Stimulated activated CD4-positive, alpha-beta T cell treated with anti-CD3 and anti-CD28 coated beads, Interleukin-15, amount 100 ng/mL, for 24 hours (primary cell): Measurements from ENCODE around the gene TMEM30A.
A peak's percentile ranks its signal among the peaks of the same experiment; 100 is the strongest.

Experiments used
- DNase-seq: peaks from one replicate; pipeline ENCODE4 v3.0.0-alpha.2; 2020

The TMEM30A gene

DNA sequence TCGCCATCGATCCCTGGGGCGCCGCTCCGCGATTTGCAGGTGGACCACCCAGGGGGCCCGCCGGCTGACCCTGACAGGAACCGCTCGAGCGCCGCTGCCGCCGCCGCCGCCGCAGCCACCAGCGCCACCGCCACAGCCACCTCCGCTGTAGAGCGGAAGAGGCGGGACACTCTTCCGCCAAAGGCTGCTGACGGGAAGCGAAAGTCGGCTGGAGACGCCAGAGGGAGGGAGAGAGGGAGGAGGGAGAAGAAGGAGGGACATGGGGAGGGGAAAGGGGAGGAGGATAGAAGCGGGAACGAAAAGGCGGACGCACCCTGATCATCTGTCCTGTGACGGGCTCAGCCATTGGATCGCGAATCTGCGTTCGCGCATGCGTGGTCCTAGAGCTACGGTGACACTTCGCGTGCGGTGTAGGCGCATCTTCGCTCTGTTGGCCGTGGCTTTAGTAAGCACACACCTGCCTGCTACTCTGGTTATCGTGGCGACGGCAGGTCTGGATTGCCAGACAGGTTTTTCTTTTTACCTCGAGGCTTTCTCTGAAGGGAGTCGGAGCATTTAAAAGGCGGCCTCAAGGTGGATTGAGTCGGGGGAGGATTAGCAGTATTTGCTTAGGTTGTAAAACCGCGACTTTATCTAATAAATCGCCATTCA is at the start of gene TMEM30A:
TSS of gene TMEM30A (minus strand) at position 161 of the 651 bp plus-strand sequence. CDS start at position 7, 154 bp downstream.
- DNase-seq = peak; percentile 97

DNA sequence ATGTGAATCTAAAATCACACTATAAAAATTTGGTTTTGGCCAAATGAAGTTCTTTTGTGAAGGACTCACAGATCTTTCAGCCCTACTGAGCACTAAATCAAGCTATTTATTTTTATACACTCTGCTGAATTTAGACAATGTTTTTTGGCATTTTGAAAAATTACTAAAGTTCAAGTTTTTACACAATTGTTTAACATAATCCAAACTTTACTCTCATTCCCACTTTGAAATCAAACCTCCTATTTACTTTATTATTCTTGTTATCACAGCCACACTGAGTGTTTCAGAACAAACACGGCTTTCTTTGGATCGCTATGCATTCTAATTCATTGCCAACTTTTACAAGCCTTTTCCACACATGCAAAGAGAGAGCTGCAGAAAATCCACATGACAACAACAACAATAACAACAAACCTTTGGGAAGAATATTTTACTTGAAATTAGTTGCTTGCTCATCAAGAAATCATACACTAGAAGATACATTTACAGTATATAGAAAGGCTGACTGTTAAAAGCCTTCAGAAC is 49.1 kb upstream of the TMEM30A start:
- no peak for DNase-seq

DNA sequence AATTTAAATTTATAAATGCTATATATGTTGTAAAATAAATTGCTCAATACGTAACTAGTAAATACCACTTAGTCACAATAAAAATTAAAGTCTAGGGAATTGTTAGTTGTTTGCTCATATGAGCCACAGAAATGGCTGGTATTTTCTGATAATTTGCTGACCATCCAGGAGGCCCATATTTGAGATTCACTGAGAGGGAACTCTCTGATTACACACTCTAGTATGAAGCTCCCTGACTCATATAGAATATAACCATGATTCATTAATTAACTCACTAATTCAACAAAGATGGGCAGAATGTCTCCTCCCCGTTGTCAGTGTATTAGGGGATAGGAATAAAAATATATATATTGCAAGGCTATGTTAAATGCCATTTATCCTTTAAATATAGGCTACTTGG is 46.6 kb upstream of the TMEM30A start:
- DNase-seq = no peak

DNA sequence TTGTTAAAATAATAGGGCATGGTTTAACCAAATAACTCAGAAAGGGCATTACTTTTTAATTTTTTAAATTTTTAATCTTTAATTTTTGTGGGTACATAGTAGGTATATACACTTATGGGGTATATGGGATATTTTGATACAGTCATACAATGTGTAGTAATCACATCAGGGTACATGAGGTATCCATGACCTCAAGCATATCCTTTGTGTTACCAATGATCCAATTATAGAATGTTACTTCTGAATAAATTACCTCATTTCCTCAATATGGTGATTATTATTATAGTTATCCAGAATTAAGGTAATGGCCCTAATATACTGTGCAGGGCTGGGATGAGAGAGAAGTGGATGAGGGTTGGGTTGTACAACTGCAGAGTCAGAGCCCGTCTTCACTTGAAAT is 45.1 kb upstream of the TMEM30A start:
- DNase-seq = no peak

DNA sequence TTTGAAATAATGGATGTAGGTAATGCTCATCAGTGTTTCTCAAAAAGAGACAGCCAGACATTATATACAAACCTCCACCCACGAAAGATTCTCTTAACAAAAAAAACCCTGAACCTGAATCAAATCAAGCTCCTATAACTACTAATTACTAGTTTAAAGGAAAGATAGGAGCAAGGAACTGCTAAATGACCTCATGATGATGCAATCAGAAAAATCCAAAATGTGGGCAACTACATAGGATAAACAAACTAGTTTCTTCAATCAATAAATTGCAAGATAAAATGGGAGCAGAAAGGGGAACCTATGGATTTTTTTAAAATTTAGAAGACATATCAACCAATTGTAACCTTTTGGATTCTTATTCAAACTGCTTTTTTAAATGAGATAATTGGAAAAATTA is 43.2 kb upstream of the TMEM30A start:
- DNase-seq = no peak

DNA sequence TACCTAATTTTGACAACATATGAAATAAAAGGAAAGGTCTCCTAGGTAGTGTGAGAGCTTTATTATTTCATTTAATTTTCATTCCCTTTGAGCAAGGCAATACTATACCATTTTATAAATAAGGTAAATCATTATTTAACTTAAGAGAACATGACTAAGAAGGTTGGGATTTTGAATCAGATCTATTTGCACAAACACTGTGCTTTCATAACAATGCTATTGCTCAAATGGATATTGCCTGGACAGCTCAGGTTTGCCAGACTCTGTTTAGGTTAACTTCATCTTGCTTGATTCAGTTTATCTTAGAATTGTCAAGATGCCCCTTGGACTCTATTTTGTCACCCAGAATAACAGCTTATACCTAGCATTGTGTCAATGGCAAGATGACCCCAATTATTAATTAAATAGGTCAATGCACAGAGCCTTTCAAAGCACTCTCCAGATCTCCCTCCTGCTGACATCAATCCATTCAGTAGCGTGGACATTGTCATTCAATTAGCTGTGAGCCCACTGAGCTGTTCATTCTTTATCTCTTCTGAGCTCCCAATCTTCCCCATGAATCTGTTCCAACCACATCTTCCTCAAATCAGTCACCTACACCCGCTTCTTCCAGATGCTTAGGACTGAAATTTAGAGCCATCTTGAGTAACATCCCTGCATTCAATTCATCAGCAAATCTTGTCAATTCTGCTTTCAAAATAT is 42.1 kb upstream of the TMEM30A start:
- DNase-seq = no peak

DNA sequence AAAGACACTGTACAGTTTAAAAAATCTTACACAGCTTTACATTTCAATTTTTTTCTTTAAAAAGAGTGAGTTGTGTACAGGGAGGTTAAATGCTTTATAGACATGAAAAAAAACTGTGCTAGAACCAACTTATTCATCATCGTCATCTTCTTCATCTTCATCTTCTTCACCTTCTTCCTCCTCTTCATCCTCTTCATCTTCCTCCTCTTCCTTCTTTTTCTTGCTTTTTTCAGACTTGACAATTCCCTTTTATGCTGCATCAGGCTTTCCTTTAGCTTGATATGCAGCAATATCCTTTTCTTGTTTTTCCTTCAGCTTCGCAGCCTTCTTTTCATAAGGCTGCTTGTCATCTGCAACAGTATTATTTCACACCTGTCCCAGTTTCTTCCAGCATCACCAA is 34.3 kb upstream of the TMEM30A start:
- no peak for DNase-seq

DNA sequence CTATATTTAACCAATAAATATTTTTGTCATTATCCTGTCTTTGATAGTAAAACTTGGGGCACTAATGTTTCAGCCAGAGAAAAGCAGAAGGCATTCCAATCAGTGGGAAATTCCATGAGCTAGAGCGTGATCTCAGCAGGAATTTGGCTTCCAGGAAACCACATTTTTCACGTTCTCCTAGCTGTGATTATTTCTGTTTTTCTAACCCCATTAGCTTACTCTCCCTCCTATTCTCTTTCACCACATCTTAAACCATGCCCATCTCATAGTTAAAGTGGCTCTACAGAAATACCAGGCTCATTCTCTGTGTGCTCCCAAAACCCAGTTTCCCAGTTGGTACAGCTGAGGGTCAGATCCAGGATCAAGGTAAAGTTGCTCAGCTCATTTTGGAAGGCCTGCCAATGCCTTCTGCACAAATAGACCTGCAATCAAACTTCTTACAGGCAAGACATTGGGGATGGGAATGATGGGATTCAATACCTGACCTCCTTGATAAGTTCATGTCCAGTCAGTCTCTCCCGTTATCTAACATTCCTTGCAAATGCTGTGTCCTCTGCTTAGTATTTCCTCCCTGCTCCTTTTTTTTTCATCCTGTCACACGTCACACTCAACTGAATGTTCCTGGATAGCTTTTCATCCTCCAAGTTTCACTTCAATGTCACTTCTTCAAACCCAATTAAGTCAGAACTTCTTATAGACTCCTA is 33.1 kb upstream of the TMEM30A start:
- no peak for DNase-seq

DNA sequence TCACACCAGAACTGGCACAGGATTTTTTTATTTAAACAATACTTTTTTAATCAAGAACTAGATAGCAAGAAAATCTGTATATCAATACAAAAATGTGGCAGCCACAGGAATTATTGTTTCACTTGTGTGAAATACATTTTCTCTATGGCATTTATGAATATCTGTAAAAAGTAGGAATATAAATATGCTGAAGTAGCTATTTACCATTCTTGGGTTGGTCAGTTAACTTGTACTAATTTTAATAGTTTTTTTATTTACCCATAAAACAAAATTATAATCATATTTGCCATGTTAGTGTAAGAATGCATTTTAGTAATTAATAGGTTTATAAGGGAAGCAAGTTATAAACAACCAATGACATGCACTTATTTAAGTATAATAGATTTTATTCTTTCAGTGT is 31.4 kb upstream of the TMEM30A start:
- no peak for DNase-seq

DNA sequence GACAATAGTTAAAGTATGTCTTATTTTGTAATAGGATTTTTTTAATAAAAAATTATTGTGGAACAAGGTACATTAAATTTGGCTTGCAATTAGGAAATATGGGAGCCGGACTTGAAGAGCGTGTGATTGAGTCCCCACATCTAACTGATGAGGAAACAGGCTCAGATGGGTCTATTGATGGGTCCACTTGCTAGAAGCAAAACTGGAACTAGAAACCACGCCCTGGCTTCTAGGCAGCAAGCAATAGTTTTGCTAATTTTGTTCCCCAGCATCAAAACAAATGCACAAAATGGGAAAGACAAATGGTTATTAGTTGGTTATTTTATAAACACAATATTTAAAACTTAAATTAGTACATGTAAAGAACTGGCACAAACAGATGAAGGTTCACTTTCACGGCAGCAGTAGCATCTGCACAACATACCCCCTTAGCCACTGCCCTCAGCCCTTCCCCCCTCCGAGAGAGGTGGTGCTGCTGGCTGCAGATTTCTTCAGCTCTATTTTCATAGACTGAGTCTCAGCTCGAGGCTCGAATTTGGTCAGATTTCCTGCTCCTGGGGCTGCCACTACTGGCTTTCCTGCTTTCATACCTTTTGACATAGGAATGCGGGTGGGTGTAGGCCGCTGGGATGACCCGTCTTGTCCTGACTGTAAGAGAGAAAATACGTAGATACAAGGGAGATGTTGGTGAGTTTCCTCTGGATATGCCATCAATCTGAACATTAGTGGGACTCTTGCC is 23.8 kb upstream of the TMEM30A start:
- DNase-seq = no peak

DNA sequence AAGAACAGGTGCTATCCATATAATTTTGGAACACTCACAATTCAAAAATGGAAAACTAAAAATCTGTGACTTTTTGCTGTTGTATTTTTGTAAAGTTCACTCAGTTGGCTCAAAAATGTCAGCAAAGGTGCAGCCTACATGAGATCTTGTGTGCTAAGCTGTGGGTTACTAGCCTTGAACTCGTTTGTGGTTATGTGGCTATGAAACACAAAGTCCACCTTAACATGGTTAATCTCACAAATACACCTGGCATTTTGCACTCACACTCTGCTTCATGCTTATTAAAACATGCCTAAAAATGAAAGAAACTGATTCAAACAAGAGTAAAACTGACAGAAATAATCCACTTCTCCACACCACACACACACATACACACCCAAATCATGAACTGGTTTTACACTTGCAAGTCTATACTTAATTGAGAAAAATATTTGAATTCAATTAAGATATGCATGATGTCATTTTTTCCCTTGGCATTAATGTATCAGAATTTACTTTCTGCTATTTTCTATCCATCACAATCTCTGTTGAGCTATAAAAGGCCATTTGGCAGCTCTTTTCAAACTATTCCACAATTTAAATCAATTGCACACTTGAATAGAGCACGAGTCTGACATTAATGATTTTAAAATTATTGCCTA is 22.9 kb upstream of the TMEM30A start:
- DNase-seq = no peak

DNA sequence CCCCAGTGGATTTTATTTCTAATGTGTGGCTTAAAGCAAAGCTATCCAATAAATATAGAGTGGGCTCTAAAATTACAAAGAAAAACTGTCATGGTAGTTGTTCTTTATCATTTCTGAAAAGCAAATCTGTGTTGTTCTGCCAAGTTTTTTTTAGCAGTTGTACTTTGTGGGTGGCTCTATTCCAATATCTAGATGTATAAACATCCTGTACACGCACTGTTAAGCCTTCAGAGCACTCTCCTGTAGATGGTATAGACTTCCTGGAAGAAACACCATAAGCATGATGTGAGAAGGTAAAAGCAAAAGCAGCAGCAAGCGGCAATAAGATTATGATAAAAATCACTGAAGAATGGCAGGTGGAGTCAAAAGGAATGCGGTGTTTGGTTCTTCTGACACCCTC is 21.5 kb upstream of the TMEM30A start:
- no peak for DNase-seq

DNA sequence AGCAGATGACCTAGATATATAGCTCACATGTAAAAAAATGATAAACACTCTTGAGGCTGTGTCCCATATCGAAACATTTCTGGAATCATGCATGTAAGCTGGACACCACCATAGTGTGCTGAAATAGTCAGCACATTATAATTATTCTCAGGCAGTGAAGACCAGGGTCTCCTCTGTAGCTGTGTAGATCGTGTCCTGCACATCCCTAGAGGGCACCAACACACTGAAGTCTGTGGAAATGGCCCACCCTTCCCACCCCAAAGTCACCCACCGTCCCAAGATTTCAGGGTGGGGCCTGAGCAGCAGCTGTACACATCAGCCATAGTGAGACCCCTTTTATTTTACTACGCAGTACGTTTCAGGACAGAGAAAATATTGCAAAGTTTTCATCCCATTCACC is 21.0 kb upstream of the TMEM30A start:
- DNase-seq = no peak

DNA sequence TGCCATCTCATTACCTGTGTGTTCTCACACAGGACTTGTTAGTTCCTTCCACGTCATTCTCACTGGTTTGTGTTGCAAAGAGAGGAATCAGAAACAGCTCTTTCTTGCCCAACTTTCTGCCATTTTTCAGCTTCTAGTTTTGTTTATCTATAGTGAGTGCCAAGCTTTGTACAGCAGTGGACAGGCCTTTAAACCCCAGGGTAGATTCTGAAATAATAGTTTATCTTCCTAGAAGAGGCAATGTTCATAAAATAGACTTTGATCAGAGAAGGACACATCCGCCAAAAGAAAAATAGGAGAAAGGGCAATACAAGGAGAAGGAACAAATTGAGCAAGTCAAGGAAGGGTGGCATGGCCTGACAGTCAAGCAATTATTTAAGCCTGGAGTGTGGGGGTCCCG is 17.7 kb upstream of the TMEM30A start:
- no peak for DNase-seq

DNA sequence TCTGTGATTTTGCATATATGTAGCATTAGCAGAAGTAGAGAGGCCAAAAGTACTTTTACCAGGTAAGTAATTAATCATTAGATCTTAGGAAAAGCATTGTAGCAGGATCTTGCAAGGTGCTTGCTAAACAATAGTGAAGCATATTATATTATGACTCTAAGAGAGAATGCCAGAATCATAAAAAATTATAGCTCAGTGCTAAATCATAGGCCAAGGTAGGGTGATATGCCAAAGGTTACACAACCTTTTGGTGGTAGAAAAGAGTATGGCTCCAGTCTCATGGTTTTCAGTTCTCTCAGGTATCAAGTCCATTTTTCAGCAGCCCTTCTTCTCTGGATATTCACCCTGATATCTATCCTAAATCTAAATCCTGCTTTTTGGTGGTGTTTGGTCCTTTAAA is 16.9 kb upstream of the TMEM30A start:
- no peak for DNase-seq

DNA sequence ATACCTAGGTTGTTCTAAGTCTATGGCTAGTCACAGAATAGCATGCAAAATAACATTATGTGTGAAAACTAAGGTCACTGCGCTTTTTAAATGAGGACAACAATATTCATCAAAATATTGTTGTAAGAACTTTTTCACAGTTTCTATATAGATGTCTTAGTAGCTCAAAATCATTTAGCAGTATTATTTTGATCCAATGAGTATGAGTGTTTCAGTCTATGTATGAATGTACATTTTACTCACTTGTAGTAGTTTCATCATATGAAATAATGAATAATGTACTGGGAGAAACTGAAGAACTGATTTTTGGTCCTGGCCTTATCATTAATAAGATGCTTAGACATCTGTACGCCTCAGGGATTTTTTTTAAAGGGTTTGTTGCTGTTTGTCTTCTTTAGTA is 16.5 kb upstream of the TMEM30A start:
- no peak for DNase-seq

DNA sequence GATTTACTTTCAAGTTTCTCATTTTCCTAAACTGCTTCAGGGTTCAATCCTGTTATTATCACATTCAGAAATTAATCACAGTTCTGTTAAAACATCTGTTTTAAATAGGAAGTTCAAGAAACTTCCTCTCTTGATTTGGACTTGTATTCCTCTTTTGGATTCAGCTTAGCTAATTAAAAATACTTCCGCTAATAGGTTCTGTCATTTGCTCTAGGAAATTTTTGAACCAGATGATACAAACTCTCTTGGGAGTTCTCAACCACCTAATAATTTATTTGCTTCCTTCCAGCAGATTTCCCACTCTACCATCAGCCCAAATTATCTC is 15.9 kb upstream of the TMEM30A start:
- no peak for DNase-seq

DNA sequence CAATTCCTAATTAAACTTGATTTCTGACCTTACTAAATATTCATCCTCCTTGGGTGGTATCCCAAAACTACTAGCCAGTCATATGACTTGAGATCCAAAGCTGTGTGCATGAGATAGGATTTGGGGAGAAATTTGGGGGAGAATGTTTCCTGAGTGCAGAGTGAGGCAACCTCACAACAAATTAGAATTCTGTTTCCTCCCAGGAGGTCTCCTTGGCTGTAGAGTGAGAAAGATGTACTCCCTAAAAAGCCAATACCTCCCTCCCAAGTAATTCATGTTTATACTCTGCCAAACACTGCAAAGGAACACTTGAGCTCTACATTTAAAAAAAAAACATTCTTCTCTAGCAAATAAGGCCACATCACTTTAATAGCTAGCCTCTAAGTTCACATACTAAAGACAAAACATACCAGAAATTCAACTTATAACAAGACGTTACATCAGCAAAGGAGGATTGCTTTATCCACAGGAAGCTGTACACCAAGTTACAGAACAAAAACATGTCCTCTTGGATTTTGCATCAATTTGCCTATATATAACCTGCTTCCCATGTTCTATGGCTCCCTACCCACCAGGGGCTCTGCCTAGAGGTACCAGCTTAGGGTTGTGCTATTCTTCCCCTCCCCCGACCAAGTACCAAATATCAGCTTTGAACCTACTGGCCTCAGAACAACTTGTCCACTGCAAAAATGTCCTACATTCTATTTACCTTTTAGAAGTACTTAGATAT is 15.4 kb upstream of the TMEM30A start:
- no peak for DNase-seq

DNA sequence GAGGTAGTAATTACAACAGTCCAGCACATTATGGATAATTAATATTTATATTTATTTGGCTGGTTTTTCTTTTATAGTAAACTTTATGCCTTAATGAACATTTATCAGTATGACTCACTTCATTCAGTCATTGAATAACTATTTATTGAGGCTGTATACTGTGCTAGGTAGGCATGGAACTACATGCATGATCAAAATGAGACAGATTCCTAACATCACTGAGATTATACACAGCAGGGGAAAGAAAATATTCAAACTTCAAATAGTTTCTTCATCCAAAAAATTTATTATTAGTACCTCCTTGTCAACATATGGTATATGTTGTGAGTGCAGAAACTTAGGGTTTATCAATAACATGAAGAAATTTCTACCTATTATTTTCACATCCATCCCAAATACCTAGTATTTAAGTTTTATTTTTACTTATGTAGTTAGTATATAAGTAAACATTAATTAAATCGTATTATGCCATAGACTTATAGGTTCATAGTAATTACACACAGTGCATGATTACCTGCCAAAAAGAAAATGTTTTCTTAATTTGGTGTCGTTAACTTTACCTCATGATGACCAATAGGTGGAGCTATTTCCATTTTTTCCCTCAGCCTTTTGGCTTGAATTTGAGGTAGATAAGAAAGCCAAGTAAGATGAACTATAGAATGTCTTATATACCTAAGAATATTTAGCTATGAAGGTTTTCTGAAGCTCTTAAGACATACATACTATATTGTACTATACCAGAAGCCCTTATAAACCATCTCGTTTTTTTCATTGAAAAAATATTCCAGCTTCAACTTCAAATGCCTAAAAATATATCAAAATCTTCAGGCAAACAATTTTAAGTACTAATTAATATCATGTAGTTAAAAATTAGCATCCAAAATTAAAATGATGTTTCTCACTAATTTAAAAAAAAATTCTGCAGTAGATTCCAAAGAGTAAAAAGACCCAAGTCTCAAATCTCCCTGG is 12.5 kb upstream of the TMEM30A start:
- DNase-seq = no peak

DNA sequence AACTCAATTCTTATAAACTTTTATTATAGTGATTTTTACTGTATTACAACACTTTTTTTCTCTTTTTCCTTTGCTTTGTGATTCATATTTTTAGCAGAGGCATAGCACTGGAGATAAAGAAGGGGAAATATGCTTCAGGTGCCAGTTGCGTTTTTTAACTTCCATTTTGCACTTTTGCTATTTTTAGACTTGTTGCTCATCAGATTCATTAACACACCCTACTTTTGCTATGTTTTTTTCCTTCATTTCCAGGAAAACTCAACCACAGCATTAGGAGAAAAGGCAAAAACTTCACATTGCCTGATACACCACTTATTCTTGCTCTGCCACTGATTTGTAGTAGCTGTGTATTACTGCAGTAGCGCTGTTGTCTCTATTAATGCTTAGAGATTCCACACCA is 8.0 kb upstream of the TMEM30A start:
- no peak for DNase-seq

DNA sequence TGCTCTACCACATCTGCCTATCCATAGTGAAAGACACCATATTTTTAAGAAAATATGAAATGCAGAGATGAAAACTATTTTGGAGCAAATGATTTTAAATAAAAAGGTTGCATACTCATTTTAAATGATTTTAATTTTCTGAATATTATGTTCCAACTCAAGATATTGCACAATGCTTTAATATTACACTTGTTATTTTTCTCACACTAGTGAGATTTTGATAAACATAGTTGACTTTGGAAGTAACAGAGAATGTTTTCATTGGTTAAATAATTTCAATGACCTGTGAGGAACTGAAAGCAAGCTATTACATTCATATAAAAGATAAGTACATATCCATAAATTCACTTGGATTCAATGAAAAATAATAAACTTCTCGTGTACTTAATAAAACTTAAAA is 7.2 kb upstream of the TMEM30A start:
- no peak for DNase-seq
